ENCODE measurements around the gene CFAP161. TPM values are rescaled to one million over a fixed set of nuclear protein-coding genes. Genes with fewer than 3 reads are reported as not detected.

Gene CFAP161
- polyA plus RNA-seq, 3 donors: not detected

DNA sequence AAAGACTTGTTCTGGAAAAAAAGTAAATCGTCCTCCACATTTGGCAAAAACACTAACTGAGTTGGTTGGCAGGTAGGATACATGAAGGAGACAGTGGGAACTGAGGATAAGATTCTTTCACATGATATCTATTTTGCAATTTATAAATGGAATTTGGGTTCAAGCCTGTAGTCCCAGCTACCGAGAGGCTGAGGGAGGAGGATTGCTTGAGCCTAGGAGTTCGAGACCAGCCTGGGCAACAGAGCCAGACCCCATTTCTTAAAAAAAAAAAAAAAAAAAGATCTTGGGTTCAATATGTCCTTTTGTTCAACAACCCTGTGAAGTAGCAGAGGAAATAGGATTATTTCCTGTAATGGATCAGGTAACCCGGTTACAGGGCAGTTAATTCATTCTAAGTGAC lies 35.7 kb upstream of the CFAP161 start:
- peak overlapping the region in 1 of 2 donors; percentile 90 for H3K4me3 Mint-ChIP-seq
- DNase-seq: no peak
- Histone ChIP-seq H3K27ac (ENCODE audit: low read depth in 1 of 2, low read length in 2 of 2) (no peak overlapping the region), H3K9ac (ENCODE audit: insufficient read depth, low read length, poor library complexity, severe bottlenecking) (no peak overlapping the region), H2AFZ (ENCODE audit: insufficient read depth, low read depth, low read length, poor library complexity, severe bottlenecking) (peak overlapping the region; percentile 45), H3K9me3 (replicated peaks in 1 of 2; ENCODE audit: control insufficient read depth in 1 of 2, insufficient read depth in 1 of 2, low read length in 2 of 2) (no peaks in the 10 kb centered on the region), H3K4me2 (replicated peaks; ENCODE audit: extremely low read depth, low read length, poor library complexity, severe bottlenecking) (peak overlapping the region; percentile 68), H4K20me1 (ENCODE audit: insufficient read depth, low read length) (no peaks in the 10 kb centered on the region), H3K79me2 (ENCODE audit: insufficient read depth, low read length) (no peaks in the 10 kb centered on the region), H3K27me3 (ENCODE audit: control insufficient read depth in 2 of 2, insufficient read depth in 2 of 2, low read length in 2 of 2) (peaks cover 0 to 2% of the 10 kb centered on the region in 2 donors), H3K4me1 (ENCODE audit: control insufficient read depth in 1 of 2, insufficient read depth in 2 of 2, low read length in 2 of 2) (peaks cover 13 to 14% of the 10 kb centered on the region in 2 donors), H3K4me3 (replicated peaks in 1 of 3; ENCODE audit: low read depth in 2 of 3, low read length in 3 of 3) (peak overlapping the region in 1 of 3 experiments; percentile 60), H3K36me3 (replicated peaks in 1 of 2; ENCODE audit: control insufficient read depth in 1 of 2, insufficient read depth in 2 of 2, low read length in 2 of 2) (no peaks in the 10 kb centered on the region)
- intact Hi-C loops (cut with micrococcal nuclease): no loop called here
- no peaks in the 10 kb centered on the region for H3K36me3 Mint-ChIP-seq
- H3K27ac Mint-ChIP-seq: peak overlapping the region in 1 of 7 donors; percentile 20
- TF ChIP-seq, protein P1, sequence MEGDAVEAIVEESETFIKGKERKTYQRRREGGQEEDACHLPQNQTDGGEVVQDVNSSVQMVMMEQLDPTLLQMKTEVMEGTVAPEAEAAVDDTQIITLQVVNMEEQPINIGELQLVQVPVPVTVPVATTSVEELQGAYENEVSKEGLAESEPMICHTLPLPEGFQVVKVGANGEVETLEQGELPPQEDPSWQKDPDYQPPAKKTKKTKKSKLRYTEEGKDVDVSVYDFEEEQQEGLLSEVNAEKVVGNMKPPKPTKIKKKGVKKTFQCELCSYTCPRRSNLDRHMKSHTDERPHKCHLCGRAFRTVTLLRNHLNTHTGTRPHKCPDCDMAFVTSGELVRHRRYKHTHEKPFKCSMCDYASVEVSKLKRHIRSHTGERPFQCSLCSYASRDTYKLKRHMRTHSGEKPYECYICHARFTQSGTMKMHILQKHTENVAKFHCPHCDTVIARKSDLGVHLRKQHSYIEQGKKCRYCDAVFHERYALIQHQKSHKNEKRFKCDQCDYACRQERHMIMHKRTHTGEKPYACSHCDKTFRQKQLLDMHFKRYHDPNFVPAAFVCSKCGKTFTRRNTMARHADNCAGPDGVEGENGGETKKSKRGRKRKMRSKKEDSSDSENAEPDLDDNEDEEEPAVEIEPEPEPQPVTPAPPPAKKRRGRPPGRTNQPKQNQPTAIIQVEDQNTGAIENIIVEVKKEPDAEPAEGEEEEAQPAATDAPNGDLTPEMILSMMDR (IDR thresholded peaks at IDR 0.05): no peak
- H3K4me1 Mint-ChIP-seq: peaks cover 21% of the 10 kb centered on the region
- no peaks in the 10 kb centered on the region for H3K9me3 Mint-ChIP-seq
- H3K27me3 Mint-ChIP-seq (ENCODE audit: low read depth in 3 of 3): peaks cover 0 to 16% (median 8%) of the 10 kb centered on the region in 3 donors
- WGBS (ENCODE audit: insufficient coverage): no CpG with 5 or more reads among the region's 4 CpGs

DNA sequence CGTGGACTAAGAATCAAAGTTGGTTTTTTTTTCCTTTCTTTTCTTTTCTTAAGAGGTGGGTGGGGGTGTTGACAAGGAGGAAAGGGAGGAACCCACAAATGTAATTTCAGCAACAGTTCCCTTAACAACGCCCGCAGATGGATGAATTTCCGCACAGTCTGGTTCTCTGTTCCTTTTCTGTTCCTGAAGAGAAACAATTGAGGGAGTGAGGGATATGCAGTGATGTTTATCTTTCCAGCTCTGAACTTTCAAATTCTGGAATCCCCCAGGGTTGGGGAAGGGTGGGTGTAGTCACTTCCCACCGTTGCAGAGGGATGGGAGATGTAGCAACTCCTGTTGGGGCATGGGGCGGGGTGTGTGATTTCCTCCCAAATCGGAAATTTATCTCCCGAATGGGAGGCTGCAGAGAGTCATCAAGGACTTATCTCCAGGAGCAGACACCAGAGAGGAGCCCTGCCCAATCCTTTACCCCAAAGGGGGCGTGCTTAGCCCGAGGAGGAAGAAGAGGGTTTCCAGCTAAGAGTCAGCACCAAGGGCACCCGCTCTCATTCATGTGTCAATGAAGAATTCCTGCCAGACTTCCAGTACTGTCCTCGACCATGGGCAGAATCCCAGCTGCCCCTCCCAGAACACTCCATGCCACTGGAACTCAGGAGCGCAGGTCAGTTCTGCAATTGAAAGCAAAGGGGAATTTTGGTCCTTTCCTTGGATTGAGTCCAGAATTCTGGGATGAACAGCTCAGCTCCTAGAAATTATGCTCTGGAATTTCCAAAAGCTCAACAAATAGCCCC lies 35.0 kb upstream of the CFAP161 start:
- Histone ChIP-seq H3K4me1 (ENCODE audit: control insufficient read depth in 1 of 2, insufficient read depth in 2 of 2, low read length in 2 of 2) (peaks cover 13 to 14% of the 10 kb centered on the region in 2 donors), H4K20me1 (ENCODE audit: insufficient read depth, low read length) (no peaks in the 10 kb centered on the region), H3K27me3 (ENCODE audit: control insufficient read depth in 2 of 2, insufficient read depth in 2 of 2, low read length in 2 of 2) (peaks cover 0 to 2% of the 10 kb centered on the region in 2 donors), H3K79me2 (ENCODE audit: insufficient read depth, low read length) (no peaks in the 10 kb centered on the region), H3K36me3 (replicated peaks in 1 of 2; ENCODE audit: control insufficient read depth in 1 of 2, insufficient read depth in 2 of 2, low read length in 2 of 2) (no peaks in the 10 kb centered on the region), H3K9ac (ENCODE audit: insufficient read depth, low read length, poor library complexity, severe bottlenecking) (no peak overlapping the region), H2AFZ (ENCODE audit: insufficient read depth, low read depth, low read length, poor library complexity, severe bottlenecking) (peak overlapping the region; percentile 45), H3K4me2 (replicated peaks; ENCODE audit: extremely low read depth, low read length, poor library complexity, severe bottlenecking) (peak overlapping the region; percentile 68), H3K27ac (ENCODE audit: low read depth in 1 of 2, low read length in 2 of 2) (no peak overlapping the region), H3K4me3 (replicated peaks in 1 of 3; ENCODE audit: low read depth in 2 of 3, low read length in 3 of 3) (peak overlapping the region in 1 of 3 experiments; percentile 60), H3K9me3 (replicated peaks in 1 of 2; ENCODE audit: control insufficient read depth in 1 of 2, insufficient read depth in 1 of 2, low read length in 2 of 2) (no peaks in the 10 kb centered on the region)
- Mint-ChIP-seq H3K27me3 (ENCODE audit: low read depth in 3 of 3) (peaks cover 0 to 10% (median 2%) of the 10 kb centered on the region in 3 donors), H3K4me1 (peaks cover 21% of the 10 kb centered on the region), H3K36me3 (no peaks in the 10 kb centered on the region), H3K9me3 (no peaks in the 10 kb centered on the region), H3K27ac (peak overlapping the region in 5 of 7 donors; percentile 14 to 53 (median 51)), H3K4me3 (peak overlapping the region; percentile 63 to 90)
- TF ChIP-seq, protein P1 (IDR thresholded peaks at IDR 0.05): no peak
- intact Hi-C loops (cut with micrococcal nuclease): no loop called here
- WGBS (ENCODE audit: insufficient coverage): 13% methylated on average over 8 of the region's 13 CpGs
- DNase-seq: peak in 2 of 3 donors; percentile 25 to 61
